Inflammatory macrophage treated with lipopolysaccharide for 4 hours (primary cell): ENCODE results near the gene SLC25A41.
A peak's percentile ranks its signal among the peaks of the same experiment; 100 is the strongest.
"Not testable (repeated sequence)": the region's sequence is repeated elsewhere in the genome, so short reads cannot be mapped to it uniquely, and the experiment has no call there.

Experiments
- DNase-seq: peaks from one replicate; pipeline ENCODE4 v3.0.0-alpha.2; 2020

The SLC25A41 gene

DNA sequence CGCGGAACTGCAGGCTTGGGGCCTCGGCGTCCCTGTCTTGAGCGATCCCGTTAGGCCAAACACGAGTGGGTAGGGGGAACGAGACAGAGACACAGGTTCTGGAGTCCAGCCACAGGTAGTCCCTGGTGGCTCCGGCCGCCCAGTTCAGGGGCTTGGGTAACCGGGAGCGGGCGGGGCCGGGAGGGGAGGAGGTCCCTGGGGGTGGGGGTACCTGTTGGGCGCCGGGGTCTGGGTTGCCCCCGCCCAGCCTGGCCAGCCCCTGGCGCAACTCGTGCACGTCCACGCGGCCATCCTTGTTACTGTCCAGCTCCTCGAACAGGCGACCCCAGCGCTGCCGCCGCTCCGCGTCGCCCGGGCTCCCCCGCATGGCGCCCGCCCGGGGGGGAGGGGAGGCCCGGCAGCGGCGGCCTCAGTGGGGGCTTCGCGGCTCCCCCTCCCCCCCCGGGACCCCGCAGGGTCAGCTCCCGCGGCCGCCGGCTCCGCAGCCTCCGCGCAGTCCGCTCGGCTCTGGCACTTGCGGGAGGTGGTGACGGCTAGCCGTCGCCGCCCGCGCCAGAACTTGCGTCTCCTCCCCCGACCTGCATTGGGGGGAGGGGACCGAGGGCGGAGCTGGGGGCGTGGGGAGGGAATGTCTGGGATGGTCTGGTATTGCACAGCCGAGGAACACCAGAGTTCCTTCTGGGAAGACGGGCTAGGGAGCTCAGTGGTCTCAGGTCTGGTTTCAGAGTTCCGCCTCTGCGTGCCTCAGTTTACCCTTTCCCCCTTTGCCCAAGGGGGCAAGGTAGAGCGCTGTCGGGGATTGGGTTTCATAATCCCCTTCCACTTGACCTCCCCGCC is 25.9 kb upstream of the SLC25A41 start, which contains the start of gene SLC25A23:
Gene SLC25A23 (minus strand): TSS at position 531 of the 837 bp plus-strand sequence. CDS start 164 bp downstream, at position 367.
- no peak for DNase-seq

GRCh38 chr19:6458695-6459261 is 25.2 kb upstream of the SLC25A41 start:
- no peak for DNase-seq

DNA sequence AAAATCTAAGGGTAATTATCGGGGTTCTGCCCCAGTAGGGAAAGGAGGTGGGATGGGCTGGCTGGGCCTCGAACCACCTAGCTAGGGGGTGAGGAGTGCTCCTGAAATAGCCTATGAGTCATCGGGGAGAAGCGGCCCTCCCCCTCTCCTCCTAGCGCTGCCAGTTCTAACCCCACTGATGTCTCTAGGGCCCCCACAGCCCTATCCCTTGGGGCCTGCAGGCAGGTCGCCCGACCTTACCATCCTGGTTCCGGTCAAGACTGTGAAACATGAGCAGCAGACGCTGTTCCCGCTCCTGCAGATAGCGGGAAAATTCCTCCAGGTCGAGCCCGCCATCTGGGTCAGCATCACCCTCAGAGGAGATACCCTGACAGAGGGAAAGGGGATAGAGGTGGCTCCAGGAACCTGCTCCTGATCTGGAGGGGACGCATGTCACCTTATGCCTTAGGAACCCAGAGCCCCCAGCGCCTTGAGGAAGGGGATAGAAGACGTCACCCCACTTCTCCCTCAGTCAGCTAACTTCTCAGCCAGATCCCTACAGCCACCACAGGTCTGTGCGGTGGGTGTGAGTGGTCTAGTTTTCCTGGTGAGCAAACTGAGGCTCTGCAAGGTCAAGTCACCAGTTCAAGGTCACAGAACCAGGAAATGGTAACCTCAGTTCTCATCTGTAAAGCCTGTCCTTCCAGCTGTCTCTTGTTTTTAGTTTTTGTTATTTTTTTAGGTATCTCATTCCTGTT is 24.6 kb upstream of the SLC25A41 start:
- DNase-seq = no peak

DNA sequence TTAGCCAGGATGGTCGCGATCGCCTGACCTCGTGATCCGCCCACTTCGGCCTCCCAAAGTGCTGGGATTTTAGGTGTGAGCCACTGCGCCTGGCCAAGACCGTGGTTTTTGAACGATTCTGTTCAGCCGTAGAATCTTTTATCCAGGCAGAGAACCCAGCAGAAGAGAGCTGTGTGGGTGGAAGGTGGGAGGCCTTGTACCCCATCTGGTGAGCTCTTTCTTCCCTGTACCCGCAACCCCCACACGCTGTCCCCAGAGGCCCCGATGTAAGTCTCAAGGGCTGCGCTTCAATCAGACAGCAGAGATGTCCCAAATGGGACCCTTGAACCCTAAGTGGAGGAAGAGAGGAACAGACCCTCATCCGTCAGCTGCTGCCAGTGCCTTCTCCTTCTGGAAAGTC is 22.4 kb upstream of the SLC25A41 start:
- no peak for DNase-seq

- DNase-seq = no peak
Measured at GRCh38 chr19:6453951-6454565, 20.5 kb upstream of the SLC25A41 start.

GRCh38 chr19:6452899-6453298 is 19.3 kb upstream of the SLC25A41 start:
- no peak for DNase-seq

DNA sequence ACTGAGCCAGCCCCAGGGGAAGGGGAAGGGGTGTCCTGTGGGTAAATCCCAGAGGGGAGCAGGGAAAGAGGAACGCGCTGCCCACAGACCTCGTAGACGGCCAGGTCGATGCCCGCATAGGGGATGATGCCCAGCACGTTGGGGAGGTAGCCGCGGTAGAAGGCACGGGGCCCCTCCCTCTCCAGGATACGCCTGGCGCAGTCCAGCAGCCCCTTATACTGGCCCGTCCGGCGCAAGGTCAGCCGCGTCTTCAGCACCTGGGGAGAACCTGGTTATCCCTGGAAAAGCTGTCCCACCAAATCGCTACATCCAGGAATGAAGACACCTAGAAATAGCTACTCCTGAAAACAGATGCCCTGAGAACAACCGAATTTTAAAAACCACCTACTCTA is 18.7 kb upstream of the SLC25A41 start:
- DNase-seq = no peak

DNA sequence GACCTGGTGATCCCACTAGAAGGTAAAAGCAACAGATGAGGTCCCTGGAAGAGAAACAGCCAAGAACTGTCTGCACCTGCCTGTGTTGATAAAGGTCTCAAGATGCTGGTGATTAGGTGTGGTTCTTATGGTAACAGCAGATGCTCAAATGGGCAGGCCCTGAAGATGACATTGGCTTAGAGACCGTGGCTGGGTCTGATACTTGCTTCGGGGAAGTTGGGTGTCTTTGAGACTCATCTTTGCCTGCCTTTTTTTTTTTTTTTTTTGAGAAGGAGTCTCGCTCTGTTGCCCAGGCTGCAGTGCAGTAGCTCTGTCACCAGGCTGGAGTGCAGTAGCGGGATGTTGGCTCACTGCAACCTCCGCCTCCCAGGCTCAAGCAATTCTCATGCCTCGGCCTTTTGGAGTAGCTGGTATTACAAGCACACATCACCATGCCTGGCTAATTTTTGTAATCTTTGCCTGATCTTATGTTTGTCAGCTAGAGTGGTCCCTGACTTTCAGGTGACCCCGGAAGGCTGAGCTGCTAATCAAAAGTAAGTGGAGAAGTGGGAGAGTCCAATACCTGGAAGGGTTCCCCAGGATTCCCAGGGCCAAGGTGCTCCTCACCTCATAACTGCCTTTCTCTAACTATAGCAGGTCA is 18.1 kb upstream of the SLC25A41 start:
- DNase-seq = no peak

DNA sequence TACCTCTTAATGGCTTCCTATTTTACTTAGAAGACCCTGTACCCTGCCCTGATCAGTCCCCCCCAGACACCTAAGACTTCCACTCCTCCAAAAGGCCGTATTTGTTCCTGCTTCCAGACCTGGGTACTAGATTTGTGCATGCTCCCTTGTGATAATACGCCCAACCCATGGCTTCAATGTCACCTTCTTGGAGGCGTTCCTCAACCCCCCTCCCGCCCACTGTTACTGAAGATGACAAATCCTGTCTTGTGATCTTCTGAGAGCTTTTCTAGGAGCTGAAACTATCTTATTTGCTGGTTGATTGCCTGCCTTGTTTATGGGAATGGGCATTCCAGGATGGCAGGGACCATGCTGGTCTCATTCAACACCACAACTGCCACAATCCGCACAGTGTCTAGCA is 16.6 kb upstream of the SLC25A41 start:
- peak; percentile 12 for DNase-seq

GRCh38 chr19:6448045-6448444 is 14.5 kb upstream of the SLC25A41 start:
- no peak for DNase-seq

- no peak for DNase-seq
Measured at GRCh38 chr19:6446452-6446851, 12.9 kb upstream of the SLC25A41 start.

- DNase-seq = no peak
Measured at GRCh38 chr19:6443986-6444385, 10.4 kb upstream of the SLC25A41 start.

- no peak for DNase-seq
Measured at GRCh38 chr19:6442087-6442688, 8.6 kb upstream of the SLC25A41 start.

DNA sequence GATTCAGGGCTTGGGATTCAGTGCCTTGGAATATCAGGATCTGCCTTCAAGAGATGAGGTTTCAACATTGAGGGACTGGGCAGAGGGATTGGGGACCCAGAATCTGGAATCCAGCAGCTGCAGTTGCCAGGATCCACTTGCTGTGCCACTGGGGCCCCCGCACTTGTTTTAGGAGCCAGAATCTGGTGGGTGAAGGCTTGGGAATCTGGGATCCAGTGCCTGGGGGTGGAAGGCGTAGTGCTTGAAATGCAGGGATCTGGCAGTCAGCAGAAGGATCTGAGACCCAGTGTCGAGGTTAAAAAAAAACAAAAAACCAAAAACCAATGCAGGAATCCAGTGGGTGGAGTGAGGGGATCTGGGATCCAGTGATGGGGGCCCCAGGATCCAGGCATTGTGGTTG is 7.3 kb upstream of the SLC25A41 start:
- no peak for DNase-seq

DNA sequence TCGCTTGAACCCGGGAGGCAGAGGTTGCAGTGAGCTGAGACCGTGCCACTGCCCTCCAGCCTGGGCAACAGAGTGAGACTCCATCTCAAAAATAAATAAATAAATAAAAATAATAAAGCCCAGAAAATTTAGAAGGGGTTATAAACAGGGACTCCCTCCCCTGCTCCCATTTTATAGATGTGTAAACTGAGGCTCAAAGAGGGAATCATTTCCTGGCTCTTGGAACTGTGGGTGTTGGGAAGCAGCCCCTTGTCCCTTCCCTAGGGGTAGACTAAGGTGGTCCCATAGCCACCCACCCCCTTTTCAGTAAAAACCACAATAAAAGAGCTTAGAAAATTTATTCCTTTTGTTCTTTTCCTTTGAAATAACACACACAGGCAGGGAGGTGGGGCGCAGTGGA is 6.2 kb upstream of the SLC25A41 start:
- no peak for DNase-seq

GRCh38 chr19:6433165-6433564 is 398 bp downstream of the SLC25A41 start:
- DNase-seq = no peak

GRCh38 chr19:6431891-6432290 is 1.7 kb downstream of the SLC25A41 start:
- DNase-seq = no peak

DNA sequence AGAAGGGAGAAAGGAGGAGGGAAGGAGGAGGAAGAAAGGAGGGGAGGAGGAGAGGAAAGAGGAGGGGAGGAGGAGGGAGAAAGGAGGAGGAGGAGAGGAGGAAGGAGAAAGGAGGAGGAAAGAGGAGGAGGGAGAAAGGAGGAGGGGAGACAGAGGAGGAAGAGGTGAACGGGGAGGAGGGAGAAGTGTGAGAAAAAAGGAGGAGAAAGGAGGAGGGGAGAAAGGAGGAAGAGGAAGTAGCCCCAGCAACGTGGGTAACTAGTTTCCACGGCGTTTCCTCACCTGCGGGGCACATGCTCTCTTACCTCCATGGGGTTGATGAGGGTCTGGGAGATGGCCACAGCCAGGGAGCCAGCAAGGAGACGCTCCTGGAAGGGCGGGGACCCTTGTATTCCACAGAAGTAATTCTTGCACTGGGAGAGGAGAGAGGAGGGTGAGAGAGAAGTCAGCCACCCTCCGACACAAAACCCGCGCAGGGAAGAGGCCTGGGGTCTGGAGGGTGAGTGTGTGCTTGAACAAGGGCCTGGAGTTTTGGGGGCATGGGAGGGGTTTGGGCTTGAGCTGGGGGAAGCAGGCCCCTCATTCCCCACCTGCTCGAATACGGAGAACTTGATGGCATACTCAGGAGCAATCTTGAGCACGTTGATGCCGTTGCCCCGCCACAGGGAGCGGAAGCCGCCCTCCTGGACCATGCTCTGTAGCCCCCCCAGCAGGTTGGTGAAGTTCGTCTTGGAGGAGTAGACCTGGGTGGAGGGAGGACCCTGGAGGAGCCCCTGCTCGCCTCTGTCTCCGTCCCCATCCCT is 3.9 kb downstream of the SLC25A41 start:
- no peak for DNase-seq

- not testable (repeated sequence) for DNase-seq
Measured at GRCh38 chr19:6428692-6429418, 4.7 kb downstream of the SLC25A41 start.

DNA sequence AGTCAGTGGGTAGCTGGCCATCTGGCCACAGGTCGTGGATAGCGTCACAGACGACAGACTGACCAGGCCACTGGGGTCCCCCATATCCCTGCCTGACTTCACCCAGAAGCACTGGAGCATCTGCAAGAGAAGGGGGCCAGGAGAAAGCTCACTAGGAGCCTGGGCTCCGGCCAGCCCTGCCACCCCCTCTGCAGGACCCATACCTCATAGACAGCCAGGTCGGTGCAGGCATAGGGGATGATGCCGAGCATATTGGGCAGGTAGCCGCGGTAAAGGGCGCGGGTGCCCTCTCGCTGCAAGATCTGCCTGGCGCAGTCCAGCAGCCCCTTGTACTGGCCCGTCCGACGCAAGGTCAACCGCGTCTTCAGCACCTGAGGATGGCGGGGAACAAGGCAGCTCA is 6.4 kb downstream of the SLC25A41 start:
- no peak for DNase-seq
